Spleen (tissue), 11 donors: ENCODE results near the gene IMPDH1. TPM values are rescaled to one million over a fixed set of nuclear protein-coding genes. Genes with fewer than 3 reads are reported as not detected.

Experiments
- DNase-seq: peaks from one replicate; pipeline ENCODE4 v3.0.0-alpha.2; 2020
- H3K27ac ChIP-seq, 8 donors: fragments of 200-600 bp; sonication (generic) in 7 of 8; 1 replicate in 4 of 8; 2 replicates in 4 of 8; pipeline versions ENCODE4 v1.5.0 to v1.8.0; 2016 to 2021; ENCODE audit warnings: inconsistent platforms in 4 of 8, mild to moderate bottlenecking in 4 of 8, moderate library complexity in 1 of 8
- H3K27me3 ChIP-seq, 7 donors: fragments of 200-600 bp; sonication (generic) in 6 of 7; replicated peaks in 1 of 7; 1 replicate in 4 of 7; 2 replicates in 3 of 7; pipeline versions ENCODE4 v1.5.0 to v1.8.0; 2016 to 2021; ENCODE audit warnings: inconsistent platforms in 3 of 7, mild to moderate bottlenecking in 1 of 7
- H3K36me3 ChIP-seq, 6 donors: fragments of 200-600 bp; sonication (generic) in 5 of 6; 1 replicate in 4 of 6; 2 replicates in 2 of 6; pipeline versions ENCODE4 v1.5.0 to v1.8.0; 2016 to 2021; ENCODE audit warnings: inconsistent platforms in 2 of 6
- H3K4me1 ChIP-seq, 6 donors: fragments of 200-600 bp; sonication (generic) in 5 of 6; 1 replicate in 3 of 6; 2 replicates in 3 of 6; pipeline versions ENCODE4 v1.5.0 to v1.8.0; 2016 to 2021; ENCODE audit warnings: inconsistent platforms in 3 of 6
- H3K4me3 ChIP-seq, 8 donors: fragments of 200-600 bp; sonication (generic) in 7 of 8; 1 replicate in 4 of 8; 2 replicates in 4 of 8; pipeline versions ENCODE4 v1.5.0 to v1.8.0; 2016 to 2021; ENCODE audit warnings: inconsistent platforms in 4 of 8, mild to moderate bottlenecking in 4 of 8, moderate library complexity in 2 of 8
- H3K9me3 ChIP-seq, 8 donors: fragments of 200-600 bp; sonication (generic) in 7 of 8; 1 replicate in 4 of 8; 2 replicates in 4 of 8; pipeline versions ENCODE4 v1.5.0 to v1.8.0; 2016 to 2021; ENCODE audit warnings: inconsistent platforms in 4 of 8
- POLR2A ChIP-seq, 3 donors: fragments of 450-650 bp; IDR thresholded peaks; one replicate each; pipeline ENCODE4 v1.5.1; 2017; ENCODE audit warnings: antibody characterized with exemption in 3 of 3, mild to moderate bottlenecking in 1 of 3
- POLR2AphosphoS5 ChIP-seq, 3 donors: sonication (generic); formaldehyde crosslinking; IDR thresholded peaks; one replicate each; pipeline ENCODE4 v1.5.1; 2017; ENCODE audit warnings: antibody characterized with exemption in 3 of 3
- WGBS, 5 donors: extraction: QIAGEN DNeasy Blood & Tissue Kit in 3 of 5; methylation state at CpG; one replicate each; pipeline versions ENCODE4 v1.1.5 to v1.1.7; 2013 to 2018; 5-methylcytosine and 5-hydroxymethylcytosine counted together
- intact Hi-C: fragments of 100-400 bp; cut with DNase I; formaldehyde crosslinking; loops from one replicate; pipeline ENCODE4 v1.15.0; 2023; ENCODE audit warnings: low total_unique reads
- polyA plus RNA-seq, 3 donors: library from polyadenylated mRNA; stranded (reverse); fragments of 200-250 nt; gene quantifications; one replicate each; pipeline ENCODE4 v1.2.1, GENCODE V29; 2013
- total RNA-seq, 7 donors: library from RNA; depleted of rRNA in 3 of 7; stranded (reverse); fragments of >200 nt in 3 of 7; fragmentation: NEBNext Ultra II Directional in 4 of 7; extraction: Animal tissue kit (Norgen Biotek cat#: 25700) in 4 of 7; gene quantifications; one replicate each; pipeline versions ENCODE4 v1.1.0 to v1.2.1, GENCODE V29; 2016 to 2021
- TF ChIP-seq, protein P1 (sequence below), 11 experiments: fragments of 200-600 bp in 7 of 11; fragments of 450-650 bp in 4 of 11; sonication (generic) in 4 of 11; IDR thresholded peaks in 8 of 11; conservative IDR thresholded peaks in 3 of 11; 1 replicate in 7 of 11; 2 replicates in 4 of 11; pipeline versions ENCODE4 v1.4.0 to v1.8.0; 2016 to 2021; ENCODE audit warnings: antibody characterized with exemption in 11 of 11, inconsistent platforms in 4 of 11, mild to moderate bottlenecking in 1 of 11
- donor health status: healthy with polysubstance abuse.
- donor health status: DM: no; HTN: no; CAD: no; lungs with moderate emphysema.
- donor health status: DM: no; HTN: no; CAD: no.
- donor health status: Bipolar disorder and iron deficiency.
- donor health status: healthy.
- donor health status: DM: no; HTN: no; CAD: no.
- donor health status: DM: yes; HTN: yes; CAD: no.

IMPDH1 gene
- total and polyA plus RNA-seq, 10 donors, result 29.9 to 120 (median 83.1) TPM

DNA sequence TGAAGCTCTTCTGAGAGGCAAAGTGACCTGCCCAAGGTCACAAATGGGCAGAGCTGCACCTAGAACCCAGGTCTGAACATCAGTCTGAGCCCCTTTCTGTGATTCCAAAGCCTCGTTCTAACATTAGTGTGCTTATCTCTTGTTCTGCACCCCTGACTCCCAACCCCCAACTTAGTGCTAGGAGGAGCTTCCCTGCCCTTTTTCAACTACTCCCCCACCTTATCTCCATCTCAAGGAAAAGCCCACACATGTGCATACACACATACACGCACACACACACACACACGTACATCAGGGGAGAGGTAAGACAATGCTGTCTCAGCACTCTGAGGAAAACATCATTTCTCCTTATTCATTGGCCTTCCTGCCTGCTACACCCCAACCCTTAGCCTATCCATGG is 56.6 kb downstream of the IMPDH1 start:
- peaks cover 3 to 28% (median 11%) of the 10 kb centered on the region in 6 donors for H3K4me1 ChIP-seq
- H3K36me3 ChIP-seq, result no peaks in the 10 kb centered on the region
- intact Hi-C loops, result no loop called here
- no peak overlapping the region for H3K27ac ChIP-seq
- TF ChIP-seq, protein P1, sequence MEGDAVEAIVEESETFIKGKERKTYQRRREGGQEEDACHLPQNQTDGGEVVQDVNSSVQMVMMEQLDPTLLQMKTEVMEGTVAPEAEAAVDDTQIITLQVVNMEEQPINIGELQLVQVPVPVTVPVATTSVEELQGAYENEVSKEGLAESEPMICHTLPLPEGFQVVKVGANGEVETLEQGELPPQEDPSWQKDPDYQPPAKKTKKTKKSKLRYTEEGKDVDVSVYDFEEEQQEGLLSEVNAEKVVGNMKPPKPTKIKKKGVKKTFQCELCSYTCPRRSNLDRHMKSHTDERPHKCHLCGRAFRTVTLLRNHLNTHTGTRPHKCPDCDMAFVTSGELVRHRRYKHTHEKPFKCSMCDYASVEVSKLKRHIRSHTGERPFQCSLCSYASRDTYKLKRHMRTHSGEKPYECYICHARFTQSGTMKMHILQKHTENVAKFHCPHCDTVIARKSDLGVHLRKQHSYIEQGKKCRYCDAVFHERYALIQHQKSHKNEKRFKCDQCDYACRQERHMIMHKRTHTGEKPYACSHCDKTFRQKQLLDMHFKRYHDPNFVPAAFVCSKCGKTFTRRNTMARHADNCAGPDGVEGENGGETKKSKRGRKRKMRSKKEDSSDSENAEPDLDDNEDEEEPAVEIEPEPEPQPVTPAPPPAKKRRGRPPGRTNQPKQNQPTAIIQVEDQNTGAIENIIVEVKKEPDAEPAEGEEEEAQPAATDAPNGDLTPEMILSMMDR (IDR thresholded peaks at IDR 0.05 in 8 of 11, conservative IDR thresholded peaks at IDR 0.05 in 3 of 11), result no peak
- TF ChIP-seq POLR2AphosphoS5 (IDR thresholded peaks at IDR 0.05), result no peak
- TF ChIP-seq POLR2A (IDR thresholded peaks at IDR 0.05), result no peak
- H3K27me3 ChIP-seq, result peaks cover 4 to 67% (median 31%) of the 10 kb centered on the region in 7 donors
- 77 to 91% (median 81%) methylated on average over 3 of the region's 3 CpGs for WGBS, 5 donors
- no peak overlapping the region for H3K4me3 ChIP-seq
- DNase-seq, result no peak
- H3K9me3 ChIP-seq, result no peaks in the 10 kb centered on the region

DNA sequence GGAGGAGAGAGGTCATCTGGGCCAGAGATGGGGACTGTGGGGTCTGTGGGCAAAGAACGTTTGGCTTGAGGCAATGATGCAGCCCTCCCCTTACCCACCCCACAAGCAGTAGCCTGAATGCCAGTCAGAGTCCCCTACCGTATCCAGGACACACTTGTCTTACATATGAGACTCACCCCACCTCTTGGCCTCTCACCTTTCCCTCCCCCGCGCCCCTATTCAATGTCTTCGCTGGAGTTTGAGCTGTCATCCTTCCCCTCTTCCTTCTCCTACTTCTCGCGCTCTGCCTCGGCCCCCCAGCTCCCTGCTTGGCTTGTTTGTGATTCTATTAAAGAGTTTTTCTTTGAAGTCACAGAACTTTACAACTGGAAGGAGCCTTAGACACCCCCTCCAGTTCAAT is 57.1 kb downstream of the IMPDH1 start:
- WGBS, 5 donors, result 67 to 77% (median 73%) methylated on average over 8 of the region's 8 CpGs
- intact Hi-C loops, result no loop called here
- H3K36me3 ChIP-seq, result no peaks in the 10 kb centered on the region
- H3K4me1 ChIP-seq, result peaks cover 3 to 23% (median 11%) of the 10 kb centered on the region in 6 donors
- DNase-seq, result no peak
- no peak overlapping the region for H3K27ac ChIP-seq
- H3K27me3 ChIP-seq, result peaks cover 4 to 67% (median 31%) of the 10 kb centered on the region in 7 donors
- TF ChIP-seq POLR2AphosphoS5 (IDR thresholded peaks at IDR 0.05) (no peak), POLR2A (IDR thresholded peaks at IDR 0.05) (no peak)
- TF ChIP-seq, protein P1 (IDR thresholded peaks at IDR 0.05 in 8 of 11, conservative IDR thresholded peaks at IDR 0.05 in 3 of 11), result no peak
- H3K9me3 ChIP-seq, result no peaks in the 10 kb centered on the region
- H3K4me3 ChIP-seq, result peak overlapping the region in 1 of 8 donors; percentile 41

DNA sequence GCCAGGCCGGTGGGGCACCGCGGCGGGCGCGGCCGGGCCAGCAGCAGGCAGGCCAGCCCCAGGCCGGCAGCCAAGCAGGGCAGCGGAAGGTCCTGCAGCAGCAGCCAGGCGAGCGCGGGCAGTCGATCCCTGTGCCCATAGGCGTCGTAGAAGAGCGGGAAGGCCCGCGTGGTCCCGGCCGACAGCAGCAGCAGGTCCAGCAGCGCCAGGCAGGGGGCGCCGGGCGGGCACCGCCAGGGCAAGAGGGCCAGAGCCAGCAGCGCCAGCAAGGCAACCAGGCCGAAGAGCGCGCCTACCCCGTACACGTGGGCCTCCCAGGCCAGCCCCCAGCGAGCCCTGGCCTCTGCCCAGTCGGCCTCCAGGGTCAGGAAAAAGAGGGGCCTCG is 57.6 kb downstream of the IMPDH1 start:
- TF ChIP-seq, protein P1 (IDR thresholded peaks at IDR 0.05 in 8 of 11, conservative IDR thresholded peaks at IDR 0.05 in 3 of 11), result peak in 10 of 11 experiments; percentile 10 to 74 (median 55)
- no peak for TF ChIP-seq POLR2A (IDR thresholded peaks at IDR 0.05)
- TF ChIP-seq POLR2AphosphoS5 (IDR thresholded peaks at IDR 0.05), result peak in 1 of 3 donors; percentile 42
- intact Hi-C loops, result no loop called here
- 13 to 34% (median 15%) methylated on average over 7 to 34 of the region's 34 CpGs for WGBS, 5 donors
- Histone ChIP-seq H3K9me3 (no peaks in the 10 kb centered on the region), H3K4me1 (peaks cover 3 to 23% (median 11%) of the 10 kb centered on the region in 6 donors), H3K27ac (no peak overlapping the region), H3K27me3 (peaks cover 4 to 68% (median 31%) of the 10 kb centered on the region in 7 donors), H3K36me3 (no peaks in the 10 kb centered on the region), H3K4me3 (peak overlapping the region in 5 of 8 donors; percentile 15 to 66 (median 38))
- peak; percentile 85 for DNase-seq

DNA sequence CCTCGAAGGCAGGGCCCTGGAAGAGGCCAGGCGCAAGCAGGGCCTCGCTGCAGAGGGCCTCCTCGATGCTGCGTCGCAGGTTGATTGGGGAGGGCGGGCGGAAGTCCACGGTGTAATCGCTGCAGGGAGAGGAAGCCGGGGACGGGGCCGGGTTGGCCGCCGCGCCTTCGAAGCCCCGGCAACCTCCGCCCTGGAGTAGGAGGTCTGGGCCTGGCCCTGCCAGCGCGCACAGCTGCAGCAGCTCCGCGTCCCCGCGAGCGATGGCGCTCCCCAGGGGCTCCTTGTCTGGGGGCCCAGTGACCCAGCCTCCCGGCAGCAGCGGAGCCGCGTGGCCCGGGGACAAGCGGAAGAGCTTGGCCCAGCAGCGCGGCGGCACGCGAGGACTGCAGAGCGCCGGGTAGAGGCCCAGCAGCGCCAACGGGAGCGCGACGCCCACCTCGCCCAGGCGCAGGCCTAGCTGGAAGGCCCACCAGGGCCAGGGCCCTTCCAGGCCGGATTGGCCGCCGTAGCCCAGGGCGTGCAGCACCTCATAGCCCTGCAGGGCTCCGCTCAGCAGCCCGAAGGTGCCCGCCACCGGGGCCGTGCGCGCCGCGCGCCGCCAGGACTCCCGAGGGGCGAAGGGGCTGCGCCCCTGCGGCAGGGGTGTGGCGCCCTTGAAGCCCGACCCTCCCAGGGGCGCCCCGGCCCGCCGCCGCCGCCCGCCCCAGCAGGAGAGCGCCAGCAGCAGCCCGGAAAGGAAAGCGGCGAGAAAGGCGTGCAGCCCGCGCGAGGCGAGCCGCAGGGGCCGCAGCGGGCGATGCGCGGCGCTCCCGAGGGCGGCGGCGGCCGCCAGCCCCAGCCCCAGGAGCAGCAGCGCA is 58.3 kb downstream of the IMPDH1 start:
- Histone ChIP-seq H3K27me3 (peaks cover 4 to 68% (median 31%) of the 10 kb centered on the region in 7 donors), H3K9me3 (no peaks in the 10 kb centered on the region), H3K4me1 (peaks cover 3 to 23% (median 11%) of the 10 kb centered on the region in 6 donors), H3K27ac (no peak overlapping the region), H3K4me3 (peak overlapping the region in 7 of 8 donors; percentile 17 to 66 (median 36)), H3K36me3 (no peaks in the 10 kb centered on the region)
- peak; percentile 80 for DNase-seq
- 10 to 28% (median 13%) methylated on average over 25 to 97 of the region's 97 CpGs for WGBS, 5 donors
- intact Hi-C loops, result no loop called here
- TF ChIP-seq, protein P1 (IDR thresholded peaks at IDR 0.05 in 8 of 11, conservative IDR thresholded peaks at IDR 0.05 in 3 of 11), result no peak
- TF ChIP-seq POLR2A (IDR thresholded peaks at IDR 0.05) (no peak), POLR2AphosphoS5 (IDR thresholded peaks at IDR 0.05) (no peak)
